Neutrophil (primary cell): Measurements from ENCODE around the gene ECM1.

Source experiments
- H3K27ac ChIP-seq: fragments of 200-600 bp; sonication (generic); 2 replicates; pipeline ENCODE4 v1.5.1; 2016; ENCODE audit warnings: mild to moderate bottlenecking, moderate library complexity
- H3K27me3 ChIP-seq: fragments of 200-600 bp; sonication (generic); 2 replicates; pipeline ENCODE4 v1.6.0; 2016; ENCODE audit warnings: mild to moderate bottlenecking
- H3K36me3 ChIP-seq: fragments of 200-600 bp; sonication (generic); 2 replicates; pipeline ENCODE4 v1.5.1; 2017
- H3K4me1 ChIP-seq, 2 experiments: fragments of 200-600 bp in 1 of 2; sonication (generic) in 1 of 2; 1 replicate in 1 of 2; 2 replicates in 1 of 2; pipeline versions ENCODE4 v1.5.1 to v1.6.1; 2013 to 2016; ENCODE audit warnings: low read depth in 1 of 2, low read length in 1 of 2, mild to moderate bottlenecking in 1 of 2, moderate library complexity in 1 of 2; ENCODE audit not compliant: control insufficient read depth in 1 of 2, insufficient read depth in 1 of 2
- H3K4me3 ChIP-seq, 2 experiments: fragments of 200-600 bp in 1 of 2; sonication (generic) in 1 of 2; 1 replicate in 1 of 2; 2 replicates in 1 of 2; pipeline ENCODE4 v1.5.1; 2013 to 2016; ENCODE audit warnings: low read depth in 1 of 2, low read length in 1 of 2, mild to moderate bottlenecking in 1 of 2, moderate library complexity in 1 of 2
- H3K9me3 ChIP-seq: fragments of 200-600 bp; sonication (generic); 2 replicates; pipeline ENCODE4 v1.5.1; 2016
- TF ChIP-seq, protein P1 (sequence below): fragments of 200-600 bp; sonication (generic); IDR thresholded peaks from 2 replicates; pipeline ENCODE4 v1.5.1; 2016; ENCODE audit warnings: antibody characterized with exemption

ECM1 gene

DNA sequence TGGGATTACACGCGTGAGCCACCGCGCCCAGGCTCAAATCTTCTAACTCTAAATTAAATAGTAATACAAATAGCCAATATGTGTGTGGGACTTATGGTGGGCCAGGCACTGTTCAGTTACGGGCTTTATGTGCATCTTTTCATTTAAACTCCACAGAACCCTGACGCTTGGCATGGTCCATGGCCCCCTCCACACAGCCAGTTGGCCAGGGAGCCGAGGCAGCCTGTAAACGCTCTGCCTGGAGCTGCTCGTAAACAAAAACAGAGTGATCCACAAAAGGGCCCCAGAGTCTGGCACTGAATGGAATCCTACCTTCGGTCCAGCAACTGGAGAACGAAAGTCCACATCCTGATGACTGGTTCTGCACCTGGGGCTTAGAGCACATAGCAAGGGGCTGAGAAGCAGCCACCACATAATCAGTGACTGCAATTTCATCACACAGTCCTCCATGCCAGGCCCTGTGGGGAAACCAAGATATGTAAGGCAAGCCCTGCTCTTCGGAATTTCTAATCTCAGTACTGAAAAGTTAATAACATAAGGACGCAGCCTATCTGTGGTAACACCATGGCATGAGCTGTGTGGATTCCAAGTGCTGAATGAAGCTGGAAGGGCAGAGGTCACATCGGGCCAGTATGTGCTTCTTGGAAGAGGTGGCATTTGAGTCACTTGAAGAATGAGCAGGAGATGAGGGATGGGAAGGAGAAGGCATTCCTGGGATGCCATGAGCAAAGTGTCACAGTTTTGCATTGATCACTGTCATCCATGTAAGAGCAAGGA lies 27.8 kb downstream of the ECM1 start:
- TF ChIP-seq, protein P1, sequence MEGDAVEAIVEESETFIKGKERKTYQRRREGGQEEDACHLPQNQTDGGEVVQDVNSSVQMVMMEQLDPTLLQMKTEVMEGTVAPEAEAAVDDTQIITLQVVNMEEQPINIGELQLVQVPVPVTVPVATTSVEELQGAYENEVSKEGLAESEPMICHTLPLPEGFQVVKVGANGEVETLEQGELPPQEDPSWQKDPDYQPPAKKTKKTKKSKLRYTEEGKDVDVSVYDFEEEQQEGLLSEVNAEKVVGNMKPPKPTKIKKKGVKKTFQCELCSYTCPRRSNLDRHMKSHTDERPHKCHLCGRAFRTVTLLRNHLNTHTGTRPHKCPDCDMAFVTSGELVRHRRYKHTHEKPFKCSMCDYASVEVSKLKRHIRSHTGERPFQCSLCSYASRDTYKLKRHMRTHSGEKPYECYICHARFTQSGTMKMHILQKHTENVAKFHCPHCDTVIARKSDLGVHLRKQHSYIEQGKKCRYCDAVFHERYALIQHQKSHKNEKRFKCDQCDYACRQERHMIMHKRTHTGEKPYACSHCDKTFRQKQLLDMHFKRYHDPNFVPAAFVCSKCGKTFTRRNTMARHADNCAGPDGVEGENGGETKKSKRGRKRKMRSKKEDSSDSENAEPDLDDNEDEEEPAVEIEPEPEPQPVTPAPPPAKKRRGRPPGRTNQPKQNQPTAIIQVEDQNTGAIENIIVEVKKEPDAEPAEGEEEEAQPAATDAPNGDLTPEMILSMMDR = no peak
- no peak overlapping the region for H3K27ac ChIP-seq
- no peaks in the 10 kb centered on the region for H3K4me1 ChIP-seq
- H3K36me3 ChIP-seq = no peaks in the 10 kb centered on the region
- no peaks in the 10 kb centered on the region for H3K27me3 ChIP-seq
- H3K4me3 ChIP-seq = no peak overlapping the region
- H3K9me3 ChIP-seq = no peaks in the 10 kb centered on the region

DNA sequence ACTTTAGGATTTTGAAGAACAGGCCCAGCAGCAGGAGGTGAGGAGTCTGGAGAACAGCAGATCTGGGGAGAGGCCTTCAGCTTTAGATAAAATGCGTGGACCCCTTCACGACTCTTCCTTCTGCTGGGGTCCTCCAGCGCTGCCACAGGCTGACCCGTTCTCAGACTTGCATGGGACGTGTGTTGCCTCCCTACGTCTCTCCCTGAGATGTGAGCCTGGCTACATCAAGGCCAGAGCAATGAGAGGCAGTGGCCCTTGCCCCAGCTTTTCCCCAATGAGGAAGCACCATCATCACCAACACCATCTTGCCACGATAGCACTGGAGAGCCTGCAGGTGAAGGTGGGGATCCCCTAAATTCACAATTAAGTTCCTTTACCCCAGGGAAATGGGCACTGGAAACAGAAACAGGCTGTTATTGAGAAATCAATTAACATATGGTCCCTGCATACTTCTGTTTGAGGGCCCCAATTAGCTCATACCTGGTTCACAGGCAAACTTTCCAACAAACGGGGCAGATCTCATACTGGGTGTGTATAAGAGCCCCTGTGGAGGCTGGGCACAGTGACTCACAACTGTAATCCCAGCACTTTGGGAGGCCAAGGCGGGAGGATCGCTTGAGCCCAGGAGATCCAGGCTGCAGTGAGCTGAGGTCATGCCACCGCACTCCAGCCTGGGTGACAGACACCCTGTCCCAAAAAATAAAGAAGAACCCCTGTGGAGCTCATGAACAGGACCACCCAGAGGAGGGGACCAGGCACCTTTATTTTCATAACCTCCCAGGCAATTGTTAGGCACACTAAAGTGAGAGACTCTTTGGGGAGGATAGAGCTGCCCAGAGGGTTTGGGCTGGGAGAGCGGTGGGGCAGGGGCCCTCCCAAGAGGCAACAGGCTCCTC lies 29.2 kb downstream of the ECM1 start:
- no peak overlapping the region for H3K4me3 ChIP-seq
- H3K36me3 ChIP-seq = no peaks in the 10 kb centered on the region
- no peaks in the 10 kb centered on the region for H3K27me3 ChIP-seq
- H3K9me3 ChIP-seq = no peaks in the 10 kb centered on the region
- TF ChIP-seq, protein P1 = no peak
- H3K27ac ChIP-seq = no peak overlapping the region
- no peaks in the 10 kb centered on the region for H3K4me1 ChIP-seq

DNA sequence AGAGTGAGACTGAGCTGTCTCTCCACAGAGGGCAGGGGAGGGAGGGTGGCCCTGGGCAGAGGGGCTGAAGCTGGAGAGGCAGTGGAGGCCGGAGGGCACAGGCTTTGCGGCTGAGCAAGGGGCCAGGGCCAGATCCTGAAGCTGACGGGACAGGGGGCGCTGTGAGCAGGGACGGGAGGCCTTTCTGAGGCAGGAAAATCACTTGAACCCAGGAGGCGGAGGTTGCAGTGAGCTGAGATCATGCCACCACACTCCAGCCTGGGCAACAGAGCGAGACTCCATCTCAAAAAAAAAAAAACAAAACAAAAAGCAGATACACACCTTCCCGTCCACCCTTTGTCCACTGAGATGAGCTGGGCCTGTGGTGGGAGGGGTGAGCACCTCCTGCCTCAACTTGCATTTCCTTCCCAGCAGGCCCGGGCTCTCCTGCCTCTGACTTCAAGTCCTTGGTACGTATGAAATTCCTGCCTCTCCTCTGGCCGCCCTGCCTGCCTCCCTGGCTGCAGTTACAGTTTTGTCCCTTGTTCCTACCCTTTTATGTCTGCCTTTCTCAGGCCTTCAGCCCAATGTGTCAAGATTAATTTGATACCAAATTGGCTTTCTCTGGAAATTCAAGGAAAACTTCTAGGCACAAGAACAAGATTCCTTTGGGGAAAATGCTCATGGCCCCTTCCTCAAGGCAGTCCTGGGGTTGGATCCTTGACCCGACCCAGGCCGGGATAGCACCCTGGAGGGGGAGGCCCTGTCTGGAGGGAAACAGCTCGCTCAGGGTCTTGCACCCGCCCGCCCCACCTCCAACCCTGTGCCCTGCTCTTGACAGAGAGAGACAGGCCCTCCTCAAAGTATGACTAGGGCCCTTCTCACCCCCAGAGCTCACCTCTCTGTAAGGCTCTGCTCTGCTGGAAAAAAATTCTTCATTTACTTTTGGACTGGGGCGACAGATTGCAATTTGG lies 30.1 kb downstream of the ECM1 start:
- TF ChIP-seq, protein P1 = no peak
- Histone ChIP-seq H3K4me3 (no peak overlapping the region), H3K27ac (no peak overlapping the region)

DNA sequence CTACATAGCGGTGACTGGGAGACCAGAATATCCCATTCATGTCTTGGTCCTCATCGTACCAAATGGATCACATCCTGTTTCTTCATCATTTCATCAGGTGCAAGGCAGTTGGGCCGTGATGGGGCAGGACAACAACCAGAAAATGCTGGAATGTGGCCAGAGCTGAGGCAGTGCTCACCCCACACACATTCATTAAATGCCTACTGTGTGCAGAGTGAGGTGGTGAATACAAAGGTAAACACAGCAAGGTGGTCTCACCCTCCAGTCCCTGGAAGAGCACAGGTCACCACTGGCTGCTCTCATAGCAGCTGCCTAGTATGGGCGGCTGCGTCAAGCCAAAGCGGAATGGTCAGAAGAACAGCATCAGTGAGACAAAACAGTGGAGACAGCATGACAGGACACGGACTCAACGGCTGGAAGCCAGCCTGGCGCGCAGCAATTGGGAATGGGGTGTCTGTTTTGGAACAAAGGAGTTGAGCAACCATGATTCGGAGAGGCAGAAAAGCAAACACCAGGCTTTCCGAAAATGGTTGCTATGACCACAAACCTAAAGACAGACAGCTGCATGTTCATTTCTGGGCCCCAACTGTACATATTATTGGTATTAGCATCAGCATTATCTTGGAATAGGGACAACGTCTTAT lies 35.7 kb downstream of the ECM1 start:
- no peak overlapping the region for H3K27ac ChIP-seq
- H3K9me3 ChIP-seq = no peaks in the 10 kb centered on the region
- peaks cover 47% of the 10 kb centered on the region for H3K27me3 ChIP-seq
- no peaks in the 10 kb centered on the region for H3K36me3 ChIP-seq
- H3K4me3 ChIP-seq = no peak overlapping the region
- TF ChIP-seq, protein P1 = no peak
- H3K4me1 ChIP-seq = peaks cover 3 to 4% of the 10 kb centered on the region in 2 experiments

More for the DNA sequence above, 30.1 kb downstream of the ECM1 start:
- Histone ChIP-seq H3K9me3 (no peaks in the 10 kb centered on the region), H3K36me3 (no peaks in the 10 kb centered on the region), H3K27me3 (no peaks in the 10 kb centered on the region), H3K4me1 (no peaks in the 10 kb centered on the region)

DNA sequence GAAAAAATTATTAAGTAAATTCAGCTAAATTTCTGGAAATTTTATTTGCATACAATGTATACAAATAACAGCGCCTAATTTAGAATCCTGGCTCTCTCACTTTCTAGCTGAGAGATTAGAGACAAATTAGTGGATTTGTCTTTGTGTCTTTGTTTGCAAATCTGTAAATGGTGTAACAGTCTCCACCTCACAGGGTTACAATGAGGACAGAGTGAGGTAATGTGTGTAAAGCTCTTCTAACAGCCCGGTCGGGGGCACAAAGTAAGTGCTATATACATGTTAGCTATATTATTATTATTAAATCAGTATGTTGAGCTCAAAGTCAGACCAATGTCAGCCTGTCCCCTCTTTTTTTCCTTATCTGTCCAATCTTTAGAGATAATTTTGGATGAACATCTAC lies 36.3 kb downstream of the ECM1 start:
- H3K27ac ChIP-seq = no peak overlapping the region

More for the DNA sequence above, 36.3 kb downstream of the ECM1 start:
- TF ChIP-seq, protein P1 = no peak
- Histone ChIP-seq H3K4me1 (peaks cover 5 to 7% of the 10 kb centered on the region in 2 experiments), H3K4me3 (no peak overlapping the region), H3K9me3 (no peaks in the 10 kb centered on the region), H3K36me3 (no peaks in the 10 kb centered on the region), H3K27me3 (peaks cover 51% of the 10 kb centered on the region)
